SK-N-MC (cell line): ENCODE measurements around the gene ALG12.

Source experiments
- EZH2 ChIP-seq: fragments of 200-600 bp; sonication (generic); IDR thresholded peaks from one replicate; pipeline ENCODE4 v1.6.1; 2017; ENCODE audit warnings: antibody characterized with exemption
- FOXP2 ChIP-seq: optimal IDR thresholded peaks from 2 replicates; pipeline ENCODE3; 2011; ENCODE audit warnings: mild to moderate bottlenecking, moderate library complexity; ENCODE audit not compliant: insufficient read depth; ENCODE audit errors: extremely low read length, control extremely low read depth
- POLR2AphosphoS5 ChIP-seq: IDR thresholded peaks from 2 replicates; pipeline ENCODE4 v1.6.1; 2012; ENCODE audit warnings: mild to moderate bottlenecking, low read depth, low read length, borderline replicate concordance

DNA sequence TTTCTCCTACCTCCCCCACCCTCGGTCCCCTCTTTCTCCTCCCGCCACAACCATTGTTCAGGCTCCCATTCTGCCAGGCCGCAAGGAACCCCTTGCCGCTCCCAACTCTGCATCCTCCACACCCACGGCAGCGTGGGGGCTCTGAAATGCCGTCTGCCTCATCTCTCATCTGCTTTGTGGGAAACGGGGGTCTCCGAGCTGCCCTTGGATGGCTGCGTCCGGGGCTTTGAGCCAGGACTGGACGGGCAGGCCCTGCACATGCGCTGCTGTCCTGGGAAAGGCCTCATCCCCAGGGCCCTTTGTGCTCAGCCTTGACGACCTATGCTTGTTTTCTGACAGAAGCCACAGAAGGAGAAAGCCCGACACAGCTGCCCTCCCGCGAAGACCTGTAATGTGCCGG, 8.7 kb upstream of the ALG12 start:
- TF ChIP-seq POLR2AphosphoS5 (no peak), EZH2 (no peak), FOXP2 (no peak)
